Measurements from ENCODE around the gene PTGES3. TPM values are rescaled to one million over a fixed set of nuclear protein-coding genes. Genes with fewer than 3 reads are reported as not detected.
"Not testable (repeated sequence)": the region's sequence is repeated elsewhere in the genome, so short reads cannot be mapped to it uniquely, and the experiment has no call there.

Gene PTGES3
- total and polyA plus RNA-seq, 2 of the 8 experiments (the other 6 are each of a cell fraction or from before 2014, with no cell fraction given) = 111 to 464 TPM

GRCh38 chr12:56653781-56654180 lies 34.3 kb downstream of the PTGES3 start:
- not testable (repeated sequence) for H3K14ac ChIP-seq (ENCODE audit: insufficient read length); H3K4ac ChIP-seq (replicated peaks; ENCODE audit: insufficient read length, low read depth, low read length); H2BK20ac ChIP-seq (ENCODE audit: low read length); H2BK15ac ChIP-seq (ENCODE audit: low read length); H2BK12ac ChIP-seq (ENCODE audit: low read depth, low read length); H3K27ac ChIP-seq (ENCODE audit: low read depth, low read length); H3K79me2 ChIP-seq (ENCODE audit: control insufficient read depth in 1 of 2, insufficient read depth in 2 of 2, low read length in 2 of 2); H3K27me3 ChIP-seq (replicated peaks in 1 of 4; ENCODE audit: control insufficient read depth in 3 of 4, extremely low read depth in 1 of 4, insufficient read depth in 3 of 4, low read length in 3 of 4); FAIRE-seq; H2BK5ac ChIP-seq (ENCODE audit: low read depth, low read length); H3K36me3 ChIP-seq (ENCODE audit: control insufficient read depth in 2 of 4, insufficient read depth in 4 of 4, low read length in 3 of 4); H4K91ac ChIP-seq (replicated peaks; ENCODE audit: insufficient read length, low read length); H3K9ac ChIP-seq (replicated peaks in 1 of 4; ENCODE audit: extremely low read depth in 1 of 4, low read depth in 3 of 4, low read length in 3 of 4); H3K23ac ChIP-seq (ENCODE audit: insufficient read length); DNase-seq (ENCODE audit: low read depth in 1 of 2, low spot score in 2 of 2); H3K56ac ChIP-seq (replicated peaks; ENCODE audit: insufficient read length, low read depth, low read length); H3K4me3 ChIP-seq (ENCODE audit: extremely low read depth in 1 of 4, insufficient read depth in 2 of 4, low read depth in 3 of 4, low read length in 4 of 4); H4K8ac ChIP-seq (ENCODE audit: extremely low read depth, insufficient read depth, low read length); H2AFZ ChIP-seq (ENCODE audit: low read length); H2BK120ac ChIP-seq (replicated peaks; ENCODE audit: low read depth, low read length); H4K5ac ChIP-seq (ENCODE audit: insufficient read length, low read depth, low read length); H3K23me2 ChIP-seq (ENCODE audit: low read depth, low read length); H3K4me1 ChIP-seq (replicated peaks in 1 of 4; ENCODE audit: control insufficient read depth in 3 of 4, insufficient read depth in 4 of 4, low read length in 3 of 4); H4K20me1 ChIP-seq (replicated peaks in 1 of 2; ENCODE audit: control insufficient read depth in 1 of 2, insufficient read depth in 2 of 2, low read length in 2 of 2); H3K4me2 ChIP-seq (ENCODE audit: insufficient read depth in 1 of 2, low read depth in 2 of 2, low read length in 2 of 2); H2AK5ac ChIP-seq (ENCODE audit: low read depth, low read length); H3K79me1 ChIP-seq (ENCODE audit: low read depth, low read length); H3K18ac ChIP-seq (ENCODE audit: extremely low read depth, low read length)
- TF ChIP-seq EP300 (IDR thresholded peaks at IDR 0.05; ENCODE audit: borderline replicate concordance in 1 of 2, low read depth in 2 of 2, low read length in 2 of 2) = peak in 1 of 2 experiments; percentile 90; a peak in 1 of 3 replicates
- ChIA-PET CTCF (ENCODE audit: partially characterized antibody) (interaction anchor here (0.6 kb wide), 1 partner anchor 386 kb away, joined by 3 read pairs; no protein-coding TSS in a partner anchor), POLR2A (ENCODE audit: partially characterized antibody) (interaction anchor here (13.1 kb wide), 1 partner anchor 11 kb away, joined by 130 read pairs; the partner anchor contains the start of gene ATP5F1B)
- peaks cover 19 to 21% of the 10 kb centered on the region in 2 experiments; a peak in 3 of 4 replicates for H3K9me3 ChIP-seq (ENCODE audit: insufficient read depth in 2 of 2, low read depth in 1 of 2, low read length in 1 of 2)
- 81% methylated on average over 5 of the region's 5 CpGs; no CpG with 5 or more reads in 1 of the 2 experiments for WGBS, 2 experiments (ENCODE audit: extremely low coverage in 1 of 2, insufficient coverage in 1 of 2, insufficient read length in 1 of 2, insufficient replicate concordance in 2 of 2, low coverage in 1 of 2, low lambda C conversion rate in 2 of 2, missing lambda C conversion rate in 1 of 2)
